Left kidney (tissue), 2 donors: ENCODE results near the gene KASH5. TPM values are rescaled to one million over a fixed set of nuclear protein-coding genes. Genes with fewer than 3 reads are reported as not detected.
"Not testable (repeated sequence)": the region's sequence is repeated elsewhere in the genome, so short reads cannot be mapped to it uniquely, and the experiment has no call there.

Experiments used
- DNase-seq: peaks from one replicate; pipeline ENCODE4 v3.0.0-alpha.2; 2013
- polyA plus RNA-seq: library from polyadenylated mRNA; unstranded; fragments of 120-200 nt; gene quantifications from one replicate; pipeline ENCODE4 v1.2.1, GENCODE V29; 2013; ENCODE audit not compliant: insufficient read length

The KASH5 gene
- polyA plus RNA-seq, 1 donor: 0.17 TPM

- peak; percentile 94 for DNase-seq
Observed at GRCh38 chr19:49361438-49362047, 26.5 kb upstream of the KASH5 start.

- peak; percentile 78 for DNase-seq
Observed at GRCh38 chr19:49362048-49362928, 25.8 kb upstream of the KASH5 start, which contains the start of gene TEAD2. Gene TEAD2 (minus strand): TSS chr19:49362416. CDS start chr19:49360075, 2,341 bp downstream.

- no peak for DNase-seq
Observed at GRCh38 chr19:49362929-49363267, 25.2 kb upstream of the KASH5 start.

GRCh38 chr19:49363268-49364082, 24.6 kb upstream of the KASH5 start, which contains the start of gene DKKL1:
Gene DKKL1 (plus strand): TSS chr19:49363877. CDS start chr19:49363999, 122 bp downstream.
- DNase-seq: peak; percentile 98

- no peak for DNase-seq
Observed at GRCh38 chr19:49364083-49364737, 23.8 kb upstream of the KASH5 start.

- no peak for DNase-seq
Observed at GRCh38 chr19:49366110-49366509, 21.9 kb upstream of the KASH5 start.

GRCh38 chr19:49368711-49369358, 19.2 kb upstream of the KASH5 start:
- DNase-seq: no peak

GRCh38 chr19:49371184-49371583, 16.9 kb upstream of the KASH5 start:
- no peak for DNase-seq

GRCh38 chr19:49373174-49373573, 14.9 kb upstream of the KASH5 start:
- DNase-seq: not testable (repeated sequence)

GRCh38 chr19:49374665-49375434, 13.2 kb upstream of the KASH5 start:
- no peak for DNase-seq

GRCh38 chr19:49378512-49378911, 9.5 kb upstream of the KASH5 start:
- DNase-seq: no peak

GRCh38 chr19:49380391-49380790, 7.7 kb upstream of the KASH5 start:
- DNase-seq: no peak

GRCh38 chr19:49382639-49383038, 5.4 kb upstream of the KASH5 start:
- DNase-seq: no peak

GRCh38 chr19:49383599-49383998, 4.5 kb upstream of the KASH5 start:
- no peak for DNase-seq

GRCh38 chr19:49389406-49389805, 1.4 kb downstream of the KASH5 start:
- no peak for DNase-seq

- DNase-seq: no peak
Observed at GRCh38 chr19:49390131-49390928, 2.3 kb downstream of the KASH5 start.

GRCh38 chr19:49390929-49391359, 2.9 kb downstream of the KASH5 start:
- DNase-seq: no peak

- DNase-seq: peak; percentile 77
Observed at GRCh38 chr19:49391581-49392399, 3.7 kb downstream of the KASH5 start.

GRCh38 chr19:49393881-49394280, 5.8 kb downstream of the KASH5 start:
- DNase-seq: no peak
